ENCODE results near the gene COL6A1. TPM values are rescaled to one million over a fixed set of nuclear protein-coding genes. Genes with fewer than 3 reads are reported as not detected.

The COL6A1 gene
- total RNA-seq, 4 donors from 2014 or later: 356 to 669 (median 427) TPM

GRCh38 chr21:45963232-45963570 is 18.4 kb upstream of the COL6A1 start:
- no peak for DNase-seq (ENCODE audit: low spot score in 2 of 2)
- H3K4me3 ChIP-seq: no peak overlapping the region
- no peak overlapping the region for H3K27ac ChIP-seq
- peaks cover 0 to 17% (median 10%) of the 10 kb centered on the region in 4 donors for H3K4me1 ChIP-seq
- no peaks in the 10 kb centered on the region for H3K27me3 ChIP-seq
- peaks cover 0 to 15% (median 0%) of the 10 kb centered on the region in 4 donors for H3K9me3 ChIP-seq
- H3K36me3 ChIP-seq: no peaks in the 10 kb centered on the region
- TF ChIP-seq POLR2A (IDR thresholded peaks at IDR 0.05) (no peak), EP300 (IDR thresholded peaks at IDR 0.05) (no peak), CTCF (IDR thresholded peaks at IDR 0.05) (no peak)
- WGBS, 2 donors: 48 to 57% methylated on average over 3 of the region's 3 CpGs

- DNase-seq (ENCODE audit: low spot score in 2 of 2): no peak
- WGBS, 2 donors: 33 to 36% methylated on average over 1 of the region's 1 CpG
- Histone ChIP-seq H3K4me3 (no peak overlapping the region), H3K27ac (no peak overlapping the region), H3K9me3 (peaks cover 0 to 15% (median 0%) of the 10 kb centered on the region in 4 donors), H3K4me1 (peaks cover 0 to 4% (median 2%) of the 10 kb centered on the region in 4 donors), H3K27me3 (no peaks in the 10 kb centered on the region), H3K36me3 (no peaks in the 10 kb centered on the region)
- no peak for TF ChIP-seq EP300 (IDR thresholded peaks at IDR 0.05)
- TF ChIP-seq CTCF (IDR thresholded peaks at IDR 0.05): no peak
- TF ChIP-seq POLR2A (IDR thresholded peaks at IDR 0.05): no peak
Observed at GRCh38 chr21:45964649-45965048, 16.9 kb upstream of the COL6A1 start.

GRCh38 chr21:45965084-45965809 is 16.3 kb upstream of the COL6A1 start:
- H3K27me3 ChIP-seq: no peaks in the 10 kb centered on the region
- no peak overlapping the region for H3K27ac ChIP-seq
- H3K4me3 ChIP-seq: no peak overlapping the region
- H3K4me1 ChIP-seq: peaks cover 0 to 1% (median under 1%) of the 10 kb centered on the region in 4 donors
- H3K36me3 ChIP-seq: no peaks in the 10 kb centered on the region
- TF ChIP-seq CTCF (IDR thresholded peaks at IDR 0.05) (no peak), EP300 (IDR thresholded peaks at IDR 0.05) (no peak), POLR2A (IDR thresholded peaks at IDR 0.05) (no peak)
- WGBS, 2 donors: 81 to 91% methylated on average over 4 of the region's 4 CpGs
- no peak for DNase-seq (ENCODE audit: low spot score in 2 of 2)
- peaks cover 0 to 15% (median 0%) of the 10 kb centered on the region in 4 donors for H3K9me3 ChIP-seq

GRCh38 chr21:45966791-45967394 is 14.7 kb upstream of the COL6A1 start:
- Histone ChIP-seq H3K4me3 (no peak overlapping the region), H3K27ac (no peak overlapping the region), H3K27me3 (no peaks in the 10 kb centered on the region), H3K9me3 (peaks cover 0 to 15% (median 0%) of the 10 kb centered on the region in 4 donors), H3K36me3 (no peaks in the 10 kb centered on the region), H3K4me1 (peaks cover 0 to 18% (median 16%) of the 10 kb centered on the region in 4 donors)
- TF ChIP-seq EP300 (IDR thresholded peaks at IDR 0.05) (no peak), CTCF (IDR thresholded peaks at IDR 0.05) (no peak), POLR2A (IDR thresholded peaks at IDR 0.05) (no peak)
- DNase-seq (ENCODE audit: low spot score in 2 of 2): no peak
- 66 to 76% methylated on average over 9 of the region's 9 CpGs for WGBS, 2 donors
